ES-I3 (cell line): ENCODE data around the gene PAPPA.

Experiments used
- H3K36me3 ChIP-seq: 2 replicates; pipeline ENCODE4 v1.6.1; 2013; ENCODE audit warnings: mild to moderate bottlenecking, low read length, control low read depth, moderate library complexity; ENCODE audit not compliant: insufficient read depth
- H3K4me1 ChIP-seq: 2 replicates; pipeline ENCODE4 v1.6.1; 2013; ENCODE audit warnings: mild to moderate bottlenecking, control low read depth, low read length; ENCODE audit not compliant: insufficient read depth
- H3K9ac ChIP-seq: 2 replicates; pipeline ENCODE4 v1.6.1; 2013; ENCODE audit warnings: low read depth, mild to moderate bottlenecking, low read length, moderate library complexity
- H3K9me3 ChIP-seq: 2 replicates; pipeline ENCODE4 v1.6.1; 2013; ENCODE audit warnings: mild to moderate bottlenecking, low read length, moderate library complexity; ENCODE audit not compliant: control insufficient read depth, insufficient read depth

Gene PAPPA

GRCh38 chr9:116372081-116372673 lies 218.6 kb downstream of the PAPPA start:
- H3K9me3 ChIP-seq: no peaks in the 10 kb centered on the region
- H3K36me3 ChIP-seq: no peaks in the 10 kb centered on the region
- peaks cover 1% of the 10 kb centered on the region; the same call in 1 of the 2 replicates for H3K4me1 ChIP-seq
- H3K9ac ChIP-seq: no peak overlapping the region

- H3K9me3 ChIP-seq: no peaks in the 10 kb centered on the region
- peaks cover 7% of the 10 kb centered on the region; the same call in 1 of the 2 replicates for H3K4me1 ChIP-seq
- no peaks in the 10 kb centered on the region for H3K36me3 ChIP-seq
- no peak overlapping the region for H3K9ac ChIP-seq
Observed at GRCh38 chr9:116372786-116373185, 219.2 kb downstream of the PAPPA start.

- no peaks in the 10 kb centered on the region for H3K36me3 ChIP-seq
- no peak overlapping the region for H3K9ac ChIP-seq
- H3K9me3 ChIP-seq: no peaks in the 10 kb centered on the region
- peaks cover 8% of the 10 kb centered on the region; the same call in 1 of the 2 replicates for H3K4me1 ChIP-seq
Observed at GRCh38 chr9:116377179-116377798, 223.7 kb downstream of the PAPPA start.

GRCh38 chr9:116378873-116379272 lies 225.3 kb downstream of the PAPPA start:
- H3K4me1 ChIP-seq: peaks cover 8% of the 10 kb centered on the region; the same call in 1 of the 2 replicates
- no peaks in the 10 kb centered on the region for H3K36me3 ChIP-seq
- no peak overlapping the region for H3K9ac ChIP-seq
- no peaks in the 10 kb centered on the region for H3K9me3 ChIP-seq

- Histone ChIP-seq H3K9ac (no peak overlapping the region), H3K4me1 (peaks cover 8% of the 10 kb centered on the region; the same call in 1 of the 2 replicates), H3K36me3 (no peaks in the 10 kb centered on the region), H3K9me3 (no peaks in the 10 kb centered on the region)
Observed at GRCh38 chr9:116379821-116380220, 226.2 kb downstream of the PAPPA start.

GRCh38 chr9:116380496-116380995 lies 227.0 kb downstream of the PAPPA start:
- Histone ChIP-seq H3K36me3 (no peaks in the 10 kb centered on the region), H3K9me3 (no peaks in the 10 kb centered on the region), H3K4me1 (peaks cover 8% of the 10 kb centered on the region; the same call in 1 of the 2 replicates), H3K9ac (no peak overlapping the region)

GRCh38 chr9:116381350-116381749 lies 227.8 kb downstream of the PAPPA start:
- H3K4me1 ChIP-seq: peaks cover 8% of the 10 kb centered on the region; the same call in 1 of the 2 replicates
- no peak overlapping the region for H3K9ac ChIP-seq
- no peaks in the 10 kb centered on the region for H3K9me3 ChIP-seq
- H3K36me3 ChIP-seq: no peaks in the 10 kb centered on the region

- Histone ChIP-seq H3K9me3 (no peaks in the 10 kb centered on the region), H3K9ac (no peak overlapping the region), H3K36me3 (no peaks in the 10 kb centered on the region), H3K4me1 (peaks cover 8% of the 10 kb centered on the region; the same call in 1 of the 2 replicates)
Observed at GRCh38 chr9:116382053-116382452, 228.5 kb downstream of the PAPPA start.

- no peaks in the 10 kb centered on the region for H3K4me1 ChIP-seq
- H3K9me3 ChIP-seq: no peaks in the 10 kb centered on the region
- no peaks in the 10 kb centered on the region for H3K36me3 ChIP-seq
- H3K9ac ChIP-seq: no peak overlapping the region
Observed at GRCh38 chr9:116383133-116383532, 229.5 kb downstream of the PAPPA start.

GRCh38 chr9:116383936-116384335 lies 230.3 kb downstream of the PAPPA start:
- H3K9me3 ChIP-seq: no peaks in the 10 kb centered on the region
- H3K36me3 ChIP-seq: no peaks in the 10 kb centered on the region
- H3K4me1 ChIP-seq: no peaks in the 10 kb centered on the region
- no peak overlapping the region for H3K9ac ChIP-seq

- H3K9ac ChIP-seq: no peak overlapping the region
- no peaks in the 10 kb centered on the region for H3K9me3 ChIP-seq
- H3K4me1 ChIP-seq: no peaks in the 10 kb centered on the region
- no peaks in the 10 kb centered on the region for H3K36me3 ChIP-seq
Observed at GRCh38 chr9:116387934-116388698, 234.5 kb downstream of the PAPPA start.

GRCh38 chr9:116389541-116390302 lies 236.1 kb downstream of the PAPPA start:
- H3K4me1 ChIP-seq: no peaks in the 10 kb centered on the region
- H3K36me3 ChIP-seq: no peaks in the 10 kb centered on the region
- H3K9me3 ChIP-seq: no peaks in the 10 kb centered on the region
- H3K9ac ChIP-seq: no peak overlapping the region

GRCh38 chr9:116390303-116391228 lies 237.0 kb downstream of the PAPPA start:
- H3K4me1 ChIP-seq: no peaks in the 10 kb centered on the region
- no peaks in the 10 kb centered on the region for H3K9me3 ChIP-seq
- no peaks in the 10 kb centered on the region for H3K36me3 ChIP-seq
- no peak overlapping the region for H3K9ac ChIP-seq
